ENCODE results near the gene ARID3B. TPM values are rescaled to one million over a fixed set of nuclear protein-coding genes. Genes with fewer than 3 reads are reported as not detected.

Gene ARID3B
- polyA plus RNA-seq, 2 of the 4 experiments (the other 2 are of a cell fraction): 2.3 TPM

GRCh38 chr15:74552773-74553441 is 11.9 kb downstream of the ARID3B start:
- FAIRE-seq (no peak), DNase-seq (ENCODE audit: low read depth in 1 of 2, low spot score in 1 of 2) (no peak), ATAC-seq (no peak)
- WGBS (ENCODE audit: missing lambda C conversion rate): 86% methylated on average over 5 of the region's 5 CpGs
- ChIA-PET CTCF (interaction anchor here (1.3 kb wide), 1 partner anchor 69 kb away, joined by 3 read pairs; no protein-coding TSS in a partner anchor), POLR2A (no interaction called here)
- Histone ChIP-seq H3K4me1 (no peaks in the 10 kb centered on the region), H3K4me3 (no peak overlapping the region), H3K9me3 (no peaks in the 10 kb centered on the region), H3K27ac (no peak overlapping the region), H3K4me2 (no peak overlapping the region)
- TF ChIP-seq FOSL2 (IDR thresholded peaks at IDR 0.05) (no peak), FOSL2 (CRISPR knock-in tag; IDR thresholded peaks at IDR 0.05) (no peak), ATOH8 (CRISPR knock-in tag; IDR thresholded peaks at IDR 0.05; ENCODE audit: low read depth) (no peak), RNF2 (IDR thresholded peaks at IDR 0.05; ENCODE audit: borderline replicate concordance, low read depth) (no peak), ZNF302 (CRISPR knock-in tag; IDR thresholded peaks at IDR 0.05) (no peak), SREBF2 (IDR thresholded peaks at IDR 0.05) (no peak), RFX5 (IDR thresholded peaks at IDR 0.05) (no peak), CBX8 (IDR thresholded peaks at IDR 0.05) (no peak), CHD2 (IDR thresholded peaks at IDR 0.05; ENCODE audit: low read length, partially characterized antibody) (no peak), ELK1 (IDR thresholded peaks at IDR 0.05; ENCODE audit: low read depth, low read length) (no peak), HES2 (IDR thresholded peaks at IDR 0.05) (no peak), FOXS1 (CRISPR knock-in tag; IDR thresholded peaks at IDR 0.05) (no peak), POLR2AphosphoS2 (conservative IDR thresholded peaks at IDR 0.05; ENCODE audit: low read length) (no peak), HEYL (CRISPR knock-in tag; IDR thresholded peaks at IDR 0.05) (no peak), MAZ (IDR thresholded peaks at IDR 0.05; ENCODE audit: borderline replicate concordance, low read depth, low read length) (no peak), JUNB (IDR thresholded peaks at IDR 0.05) (no peak), RARB (CRISPR knock-in tag; IDR thresholded peaks at IDR 0.05) (no peak), CTCF (IDR thresholded peaks at IDR 0.05) (no peak), KDM1A (IDR thresholded peaks at IDR 0.05; ENCODE audit: low read depth) (no peak), BCL3 (IDR thresholded peaks at IDR 0.05) (no peak)

- DNase-seq (ENCODE audit: low read depth in 1 of 2, low spot score in 1 of 2): no peak
- FAIRE-seq: no peak
- WGBS (ENCODE audit: missing lambda C conversion rate): 87% methylated on average over 4 of the region's 4 CpGs
- ChIA-PET CTCF (no interaction called here), POLR2A (no interaction called here)
- Histone ChIP-seq H3K4me1 (no peaks in the 10 kb centered on the region), H3K4me2 (no peak overlapping the region), H3K27ac (no peak overlapping the region), H3K9me3 (no peaks in the 10 kb centered on the region), H3K4me3 (no peak overlapping the region)
- ATAC-seq: no peak
- TF ChIP-seq RCOR1 (IDR thresholded peaks at IDR 0.05; ENCODE audit: low read depth, low read length) (no peak), HOXB5 (CRISPR knock-in tag; IDR thresholded peaks at IDR 0.05) (no peak), USF2 (IDR thresholded peaks at IDR 0.05) (no peak), EHMT2 (IDR thresholded peaks at IDR 0.05; ENCODE audit: low read depth) (no peak), HOXB13 (CRISPR knock-in tag; IDR thresholded peaks at IDR 0.05; ENCODE audit: low read depth) (no peak), BHLHE40 (IDR thresholded peaks at IDR 0.05; ENCODE audit: low read depth, low read length) (no peak), EHF (CRISPR knock-in tag; IDR thresholded peaks at IDR 0.05) (no peak), RARB (CRISPR knock-in tag; IDR thresholded peaks at IDR 0.05) (no peak), FOSL2 (IDR thresholded peaks at IDR 0.05) (no peak), FOSL2 (CRISPR knock-in tag; IDR thresholded peaks at IDR 0.05) (no peak), ELK1 (IDR thresholded peaks at IDR 0.05; ENCODE audit: low read depth, low read length) (no peak), RAD21 (conservative IDR thresholded peaks at IDR 0.05 in 1 of 2, IDR thresholded peaks at IDR 0.05 in 1 of 2) (no peak), SREBF2 (IDR thresholded peaks at IDR 0.05) (no peak), HOXA7 (CRISPR knock-in tag; IDR thresholded peaks at IDR 0.05) (no peak), SMC3 (IDR thresholded peaks at IDR 0.05) (no peak)
Observed at GRCh38 chr15:74555192-74555591, 14.2 kb downstream of the ARID3B start.

Measured in A549 (cell line).